HG03280 (cell line): ENCODE results near the gene TOR1B.
A peak's percentile ranks its signal among the peaks of the same experiment; 100 is the strongest.
"Not testable (repeated sequence)": the region's sequence is repeated elsewhere in the genome, so short reads cannot be mapped to it uniquely, and the experiment has no call there.

ENCODE experiments used
- ATAC-seq: cut with Tn5 transposase; IDR thresholded peaks from one replicate; pipeline ENCODE4 v1.9.1; 2021; ENCODE audit warnings: mild to moderate bottlenecking, moderate library complexity; ENCODE audit not compliant: unreplicated experiment

Gene TOR1B, protein sequence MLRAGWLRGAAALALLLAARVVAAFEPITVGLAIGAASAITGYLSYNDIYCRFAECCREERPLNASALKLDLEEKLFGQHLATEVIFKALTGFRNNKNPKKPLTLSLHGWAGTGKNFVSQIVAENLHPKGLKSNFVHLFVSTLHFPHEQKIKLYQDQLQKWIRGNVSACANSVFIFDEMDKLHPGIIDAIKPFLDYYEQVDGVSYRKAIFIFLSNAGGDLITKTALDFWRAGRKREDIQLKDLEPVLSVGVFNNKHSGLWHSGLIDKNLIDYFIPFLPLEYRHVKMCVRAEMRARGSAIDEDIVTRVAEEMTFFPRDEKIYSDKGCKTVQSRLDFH

DNA sequence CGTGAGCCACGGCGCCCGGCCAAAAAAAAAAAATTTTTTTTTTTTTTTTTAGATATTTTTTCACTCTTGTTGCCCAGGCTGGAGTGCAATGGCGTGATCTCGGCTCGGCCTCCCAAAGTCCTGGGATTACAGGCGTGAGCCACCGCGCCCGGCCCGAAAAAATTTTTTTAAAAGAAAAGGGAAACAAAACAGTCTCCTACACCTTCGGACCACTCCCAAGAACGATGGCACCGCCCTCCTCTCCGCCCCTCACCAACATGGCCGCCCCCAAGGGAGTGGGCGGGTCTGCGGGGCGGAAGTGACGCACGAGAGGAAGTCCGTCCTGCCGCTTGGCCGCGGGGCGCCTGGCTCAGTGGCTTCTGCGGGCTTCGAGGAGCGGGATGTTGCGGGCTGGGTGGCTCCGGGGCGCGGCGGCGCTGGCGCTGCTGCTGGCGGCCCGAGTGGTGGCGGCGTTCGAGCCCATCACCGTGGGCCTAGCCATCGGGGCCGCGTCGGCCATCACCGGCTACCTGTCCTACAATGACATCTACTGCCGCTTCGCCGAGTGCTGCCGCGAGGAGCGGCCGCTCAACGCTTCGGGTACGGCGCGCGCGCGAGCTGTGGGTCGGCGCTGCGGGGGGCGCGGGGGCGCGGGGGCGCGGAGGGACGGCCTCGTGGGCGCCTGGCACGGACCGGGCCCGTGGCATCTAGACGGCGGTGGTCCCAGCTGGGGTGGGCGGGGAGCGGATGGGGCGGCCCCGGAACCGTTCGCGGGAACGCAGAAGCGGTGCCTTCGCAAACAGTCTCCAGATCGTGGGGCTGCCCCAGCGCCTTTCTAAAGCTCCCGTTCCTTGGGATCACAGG, at the start of gene TOR1B:
TOR1B (plus strand) TSS at position 352 of the 843 bp plus-strand sequence; CDS start at position 381, 29 bp downstream.
- ATAC-seq, result peak; percentile 93

DNA sequence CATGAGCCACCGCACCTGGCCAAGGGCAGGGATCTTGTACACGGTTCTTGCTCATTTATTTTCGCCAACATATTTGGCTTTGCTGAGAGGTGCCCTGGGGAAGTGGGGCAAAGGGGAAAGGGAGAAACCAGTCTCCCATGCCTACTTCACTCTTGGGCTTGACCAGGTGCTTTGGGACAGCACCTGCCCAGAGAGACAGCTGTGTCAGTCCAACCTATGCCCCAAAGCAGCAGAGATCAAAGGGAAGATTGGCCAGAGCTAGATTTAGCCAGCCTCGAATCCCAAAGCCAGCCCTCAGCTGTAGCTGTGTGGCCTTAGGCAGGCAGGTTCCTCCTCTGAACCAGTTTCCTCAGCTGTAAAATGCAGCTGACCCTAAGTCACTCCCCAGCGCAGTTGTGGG, 47.8 kb upstream of the TOR1B start:
- no peak for ATAC-seq

DNA sequence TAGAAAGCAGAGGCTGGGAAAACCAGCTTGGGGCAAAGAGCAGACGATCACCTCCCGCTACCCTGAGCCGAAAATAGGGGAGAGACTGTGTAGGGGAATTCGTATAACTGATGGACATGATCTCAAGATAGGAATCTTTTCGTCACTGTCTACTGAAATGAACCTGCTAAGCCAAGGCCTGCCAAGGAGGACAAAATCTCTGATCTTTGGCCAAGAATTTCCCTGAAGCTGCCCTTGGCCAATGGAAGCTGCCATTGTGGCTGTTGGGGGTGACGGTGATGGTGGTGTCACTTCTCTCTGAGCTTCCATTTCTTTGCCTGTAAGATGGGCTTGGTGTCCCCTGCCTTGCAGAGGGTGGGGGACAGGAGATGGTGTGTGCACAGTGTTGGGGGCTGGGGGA, 46.8 kb upstream of the TOR1B start:
- no peak for ATAC-seq

DNA sequence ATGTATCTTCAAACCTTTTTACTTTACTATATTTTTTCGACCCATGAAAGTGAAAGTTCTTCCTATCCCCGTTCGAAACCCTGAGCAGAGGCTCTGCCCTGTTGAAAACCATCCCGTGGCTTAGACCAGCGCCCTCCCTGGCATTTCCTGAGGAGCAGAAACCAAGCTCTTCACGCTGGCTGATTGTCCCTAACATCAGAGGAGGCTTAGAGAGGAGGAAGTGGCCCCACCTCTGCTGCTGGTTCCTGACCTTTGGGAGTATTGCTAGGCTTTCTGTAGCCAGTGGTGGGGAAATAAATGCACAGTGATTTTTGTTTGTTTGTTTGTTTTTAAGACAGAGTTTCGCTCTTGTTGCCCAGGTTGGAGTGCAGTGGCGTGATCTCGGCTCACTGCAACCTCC, 45.9 kb upstream of the TOR1B start:
- no peak for ATAC-seq

DNA sequence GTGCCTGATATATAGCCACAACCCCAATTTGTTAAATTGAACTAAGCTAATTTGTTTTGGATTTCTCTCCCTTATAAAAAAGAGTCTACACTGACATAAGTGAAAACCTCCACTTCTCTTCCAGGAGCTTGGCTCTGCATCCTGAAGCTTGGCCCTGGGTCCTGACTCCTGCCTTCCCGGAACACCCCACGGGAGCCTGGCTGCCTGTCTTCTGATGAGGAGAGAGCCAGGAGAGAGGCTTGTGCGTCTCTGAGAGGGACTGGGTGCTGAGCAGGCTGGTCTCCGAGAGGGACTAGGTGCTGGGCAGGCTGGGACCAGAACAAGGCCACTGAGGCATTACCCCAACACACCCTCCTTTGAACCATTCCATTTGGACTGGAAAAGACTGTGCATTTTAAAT, 43.7 kb upstream of the TOR1B start:
- no peak for ATAC-seq

DNA sequence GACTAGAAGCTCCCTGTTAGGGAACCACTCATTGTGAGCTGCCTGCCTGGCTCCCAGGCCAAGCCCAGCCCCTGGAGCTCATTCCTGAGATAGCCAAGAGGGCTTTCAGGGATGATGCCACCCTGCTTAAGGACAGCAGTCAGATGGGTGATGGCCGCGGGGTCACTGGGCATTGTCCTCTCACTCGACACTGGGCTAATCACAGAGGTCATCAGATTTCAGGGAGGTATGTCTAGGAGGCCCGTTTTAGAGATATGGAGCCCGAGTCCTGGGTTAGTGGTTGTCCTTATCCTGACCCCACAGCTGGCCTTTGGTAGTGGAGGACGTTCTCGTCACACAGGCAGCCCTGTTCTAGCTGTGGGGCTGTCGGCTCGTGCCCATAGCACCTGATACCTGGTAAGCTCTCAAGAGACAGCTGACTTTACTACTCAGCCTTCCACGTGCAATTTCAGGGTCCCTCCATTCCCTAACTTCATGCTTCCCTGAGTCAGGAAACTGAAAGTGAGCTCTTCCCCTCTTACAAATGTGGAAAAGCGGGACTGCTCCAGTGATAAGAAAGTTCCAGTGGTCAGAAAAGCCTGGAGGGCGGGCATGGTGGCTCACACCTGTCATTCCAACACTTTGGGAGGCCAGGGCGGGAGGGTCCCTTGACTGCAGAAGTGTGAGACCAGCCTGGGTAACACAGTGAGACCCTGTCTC, 43.0 kb upstream of the TOR1B start:
- ATAC-seq, result no peak

DNA sequence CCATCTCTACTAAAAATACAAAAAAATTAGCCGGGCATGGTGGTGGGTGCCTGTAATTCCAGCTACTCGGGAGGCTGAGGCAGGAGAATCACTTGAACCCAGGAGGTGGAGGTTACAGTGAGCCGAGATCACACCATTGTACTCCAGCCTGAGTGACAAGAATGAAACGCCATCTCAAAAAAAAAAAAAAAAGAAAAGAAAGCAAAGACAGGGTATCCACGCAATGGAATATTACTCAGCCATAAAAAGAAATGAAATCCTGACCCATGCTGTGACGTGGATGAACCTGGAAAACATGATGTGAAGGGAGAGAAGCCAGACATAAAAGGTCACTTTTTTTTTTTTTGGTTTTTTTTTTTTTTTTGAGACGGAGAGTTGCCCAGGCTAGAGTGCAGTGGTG, 42.2 kb upstream of the TOR1B start:
- ATAC-seq, result not testable (repeated sequence)

DNA sequence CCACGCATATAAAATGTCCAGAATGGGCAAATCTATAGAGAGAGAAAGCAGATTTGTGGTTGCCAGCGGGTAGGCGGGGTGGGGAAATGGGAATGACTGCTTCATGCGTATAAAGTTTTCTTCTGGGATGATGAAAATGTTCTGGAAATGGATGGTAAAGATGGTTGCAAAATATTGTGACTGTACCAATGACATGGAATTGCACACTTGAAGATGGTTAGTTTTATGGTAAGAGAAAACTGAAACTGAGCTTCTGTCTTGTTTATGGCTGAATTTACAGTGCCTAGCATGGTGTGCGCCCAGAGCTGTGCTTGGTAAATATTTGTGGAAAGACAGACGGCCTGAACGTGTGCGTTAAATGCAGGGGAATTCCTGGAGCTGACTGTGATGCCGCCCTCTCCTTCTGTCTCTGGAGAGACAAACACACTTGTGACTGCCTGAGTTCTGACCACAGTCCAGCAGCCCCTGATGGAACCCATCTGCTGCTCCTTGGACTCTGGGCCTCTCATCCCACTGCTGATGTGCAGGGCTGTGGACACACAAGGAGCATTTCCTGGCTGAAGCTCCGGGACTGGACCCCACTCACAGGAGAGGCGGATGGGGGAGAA, 41.6 kb upstream of the TOR1B start:
- no peak for ATAC-seq

DNA sequence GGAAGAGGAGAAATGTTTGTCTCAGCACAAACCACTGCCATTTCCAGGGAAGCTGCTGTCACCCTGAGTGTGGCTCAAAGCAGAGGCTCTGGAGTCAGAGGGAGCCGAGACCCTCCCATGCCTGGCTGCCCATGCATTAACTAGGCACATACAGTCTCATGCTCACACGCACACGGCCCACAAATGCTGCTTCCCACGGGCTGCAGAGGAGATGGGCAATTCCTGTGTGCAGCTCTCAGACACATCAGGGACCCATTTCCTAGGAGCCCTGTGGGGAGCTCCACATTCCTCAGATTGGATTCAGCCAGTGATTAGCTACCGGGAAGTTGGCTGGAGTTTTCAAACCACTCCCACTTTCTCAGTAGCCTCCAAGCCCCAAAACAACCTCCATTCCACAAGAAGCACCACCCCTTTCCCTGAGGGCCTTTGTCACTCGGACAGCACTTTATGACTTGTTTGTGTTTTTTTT, 41.0 kb upstream of the TOR1B start:
- no peak for ATAC-seq

DNA sequence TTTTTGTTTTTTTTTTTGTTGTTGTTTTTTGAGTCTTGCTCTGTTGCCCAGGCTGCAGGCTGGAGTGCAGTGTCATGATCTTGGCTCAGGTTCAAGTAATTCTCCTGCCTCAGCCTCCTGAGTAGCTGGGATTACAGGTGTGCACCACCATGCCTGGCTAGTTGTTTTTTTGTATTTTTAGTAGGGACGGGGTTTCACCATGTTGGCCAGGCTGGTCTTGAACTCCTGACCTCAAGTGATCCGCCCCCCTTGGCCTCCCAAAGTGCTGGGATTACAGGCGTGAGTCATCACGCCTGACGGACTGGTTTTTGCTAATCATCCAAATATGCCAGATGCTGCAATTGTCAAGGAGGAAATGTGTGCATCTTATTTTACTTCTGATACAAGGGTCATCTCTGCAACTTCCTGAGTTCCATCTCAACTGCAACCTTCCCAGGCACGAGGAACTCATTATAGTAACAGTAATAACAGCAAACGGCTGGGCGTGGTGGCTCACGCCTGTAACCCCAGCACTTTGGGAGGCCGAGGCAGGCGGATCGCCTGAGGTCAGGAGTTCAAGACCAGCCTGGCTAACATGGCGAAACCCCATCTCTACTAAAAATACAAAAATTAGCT, 40.5 kb upstream of the TOR1B start:
- ATAC-seq, result not testable (repeated sequence)

DNA sequence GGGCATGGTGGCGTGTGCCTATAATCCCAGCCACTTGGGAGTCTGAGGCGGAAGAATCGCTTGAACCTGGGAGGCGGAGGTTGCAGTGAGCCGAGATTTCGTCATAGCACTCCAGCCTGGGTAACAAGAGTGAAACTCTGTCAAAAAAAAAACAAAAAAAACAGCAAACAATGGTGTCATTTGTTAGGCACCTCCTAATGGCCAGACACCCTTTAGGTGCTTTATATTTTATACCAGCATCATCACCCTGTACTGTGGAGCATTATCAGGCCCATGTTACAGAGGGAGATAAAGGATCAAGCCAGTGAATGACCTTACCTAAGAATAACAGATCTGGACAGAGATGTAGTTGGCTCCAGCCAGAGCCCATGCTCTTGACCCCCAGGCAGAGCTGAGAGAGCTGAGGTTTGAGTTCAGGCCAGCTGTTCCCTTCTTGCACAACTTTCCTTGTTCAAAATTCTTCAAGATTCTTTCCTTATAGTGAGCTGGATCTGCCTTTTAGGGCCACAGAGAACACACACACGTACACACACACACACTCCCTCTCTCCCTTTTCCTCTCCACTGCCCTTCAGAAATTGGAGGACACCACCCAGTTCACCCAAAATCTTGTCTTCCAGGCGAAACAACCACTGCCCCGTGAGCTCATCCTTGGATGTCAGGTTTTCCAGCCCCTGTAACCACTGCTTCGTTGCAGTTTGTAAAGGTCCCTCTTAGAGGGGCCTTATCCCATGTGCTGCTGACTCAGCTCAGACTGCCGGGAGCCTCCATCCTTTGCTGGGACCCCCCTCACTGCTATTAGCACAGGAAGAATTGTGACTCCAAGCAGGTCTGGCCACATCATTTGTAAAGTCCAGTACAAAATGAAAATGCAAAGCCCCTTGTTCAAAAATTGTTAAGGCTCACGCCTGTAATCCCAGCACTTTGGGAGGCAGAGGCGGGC, 39.7 kb upstream of the TOR1B start:
- no peak for ATAC-seq

DNA sequence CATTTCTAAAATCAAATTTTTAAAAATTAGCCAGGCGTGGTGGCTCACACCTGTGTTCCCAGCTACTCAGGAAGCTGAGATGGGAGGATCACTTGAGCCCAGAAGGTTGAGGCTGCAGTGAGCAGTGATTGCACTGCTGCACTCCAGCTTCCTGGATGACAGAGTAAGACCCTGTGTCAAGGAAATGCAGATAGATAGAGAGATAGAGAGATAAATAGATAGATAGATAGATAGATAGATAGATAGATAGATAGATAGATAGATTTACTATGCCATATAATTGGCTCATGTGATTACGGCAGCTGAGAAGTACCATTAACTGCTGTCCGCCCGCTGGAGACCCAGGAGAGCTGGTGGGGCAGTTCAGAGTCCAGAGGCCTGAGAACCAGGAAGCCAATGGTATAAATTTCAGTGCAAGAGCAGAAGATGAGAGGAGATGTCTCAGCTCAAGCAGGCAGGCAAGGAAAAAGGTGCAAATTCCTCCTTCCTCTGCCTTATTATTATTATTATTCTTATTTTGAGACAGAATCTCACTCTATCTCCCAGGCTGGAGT, 37.1 kb upstream of the TOR1B start:
- no peak for ATAC-seq

DNA sequence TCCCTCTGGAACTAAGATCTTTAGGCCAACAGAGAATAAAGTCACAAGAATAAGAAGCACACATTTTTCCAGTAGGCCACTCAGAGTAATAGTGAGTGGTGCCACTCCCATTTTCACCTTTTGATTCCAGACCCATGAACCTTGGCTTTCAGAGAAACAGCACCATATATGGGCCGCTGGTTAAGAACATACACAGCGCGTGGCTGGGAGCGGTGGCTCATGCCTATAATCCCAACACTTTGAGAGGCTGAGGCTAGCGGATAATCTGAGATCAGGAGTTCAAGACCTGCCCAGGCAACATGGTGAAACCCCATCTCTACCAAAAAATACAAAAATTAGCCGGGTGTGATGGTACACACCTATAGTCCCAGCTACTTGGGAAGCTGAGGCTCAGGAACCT, 34.5 kb upstream of the TOR1B start:
- no peak for ATAC-seq

DNA sequence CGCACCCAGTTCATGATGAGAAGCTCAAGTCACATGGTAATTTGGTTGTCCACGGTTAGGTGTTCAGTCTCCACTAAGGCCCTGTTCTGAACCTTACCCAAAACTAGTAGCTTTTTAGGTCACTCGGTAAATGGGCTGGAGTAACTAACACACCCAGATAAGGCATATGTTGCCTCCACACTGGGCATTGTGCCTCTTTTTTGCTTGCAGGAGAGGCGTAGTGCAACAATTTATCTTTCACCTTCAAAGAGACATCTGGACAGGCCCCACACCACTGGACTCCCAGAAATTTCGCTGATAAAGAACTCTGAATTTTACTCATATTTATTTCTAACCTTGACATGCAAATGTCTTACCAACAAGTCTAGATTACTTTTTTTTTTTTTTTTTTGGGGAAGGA, 33.3 kb upstream of the TOR1B start:
- ATAC-seq, result no peak

DNA sequence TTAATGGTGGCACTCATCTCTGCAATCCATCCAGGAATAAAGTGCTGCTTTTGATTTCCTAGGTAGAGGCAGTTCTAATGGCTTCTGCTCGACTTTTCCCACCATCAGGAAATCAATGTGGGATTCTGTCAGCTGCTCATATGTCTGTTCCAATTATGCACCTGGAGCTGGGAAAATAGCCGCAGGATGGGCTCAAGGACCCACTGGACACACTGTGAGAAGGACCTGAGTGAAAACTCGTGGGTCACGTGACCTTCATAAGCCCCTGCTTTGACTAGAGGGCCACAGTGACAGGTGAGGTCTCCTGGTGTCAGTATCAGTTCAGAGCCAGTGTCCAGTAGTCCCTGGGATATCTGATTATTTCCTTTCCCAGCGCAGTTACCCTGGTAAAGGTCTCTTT, 32.2 kb upstream of the TOR1B start:
- no peak for ATAC-seq

DNA sequence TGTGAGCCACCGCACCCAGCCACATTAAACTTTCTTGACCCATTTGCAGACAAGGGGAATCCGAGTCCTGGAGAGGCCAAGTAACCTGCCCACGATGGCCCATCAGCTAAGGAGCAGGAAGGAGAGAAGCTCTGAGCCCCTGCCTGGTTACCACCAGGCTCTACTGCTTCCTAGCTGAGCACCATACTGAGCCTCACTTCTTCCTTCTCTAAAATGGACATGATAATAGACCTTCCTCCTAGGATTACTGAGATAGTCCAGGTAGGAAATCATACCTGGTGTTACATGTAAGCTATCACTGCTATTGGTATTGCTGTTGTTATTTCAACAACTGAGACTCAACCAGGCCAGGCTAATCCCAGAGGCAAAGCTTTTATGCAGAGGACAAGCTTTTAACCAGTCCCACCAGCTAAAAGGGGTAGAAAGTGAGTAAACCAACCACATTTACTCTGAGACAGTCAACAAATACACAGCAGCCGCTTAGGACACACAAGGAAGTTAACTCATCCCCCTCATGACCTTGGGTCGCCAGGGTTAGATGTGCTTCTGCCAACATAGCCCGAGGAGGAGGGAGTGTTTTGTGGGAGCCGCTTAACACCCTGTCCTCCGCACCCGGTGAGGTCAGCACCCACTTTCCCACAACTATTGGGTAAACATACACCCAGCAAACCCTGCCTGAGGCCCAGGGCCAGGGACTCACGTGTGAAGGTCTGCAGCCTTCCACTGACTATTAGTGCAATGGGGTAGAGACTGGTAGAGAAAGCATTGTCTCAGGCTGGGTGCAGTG, 29.5 kb upstream of the TOR1B start:
- ATAC-seq, result no peak

DNA sequence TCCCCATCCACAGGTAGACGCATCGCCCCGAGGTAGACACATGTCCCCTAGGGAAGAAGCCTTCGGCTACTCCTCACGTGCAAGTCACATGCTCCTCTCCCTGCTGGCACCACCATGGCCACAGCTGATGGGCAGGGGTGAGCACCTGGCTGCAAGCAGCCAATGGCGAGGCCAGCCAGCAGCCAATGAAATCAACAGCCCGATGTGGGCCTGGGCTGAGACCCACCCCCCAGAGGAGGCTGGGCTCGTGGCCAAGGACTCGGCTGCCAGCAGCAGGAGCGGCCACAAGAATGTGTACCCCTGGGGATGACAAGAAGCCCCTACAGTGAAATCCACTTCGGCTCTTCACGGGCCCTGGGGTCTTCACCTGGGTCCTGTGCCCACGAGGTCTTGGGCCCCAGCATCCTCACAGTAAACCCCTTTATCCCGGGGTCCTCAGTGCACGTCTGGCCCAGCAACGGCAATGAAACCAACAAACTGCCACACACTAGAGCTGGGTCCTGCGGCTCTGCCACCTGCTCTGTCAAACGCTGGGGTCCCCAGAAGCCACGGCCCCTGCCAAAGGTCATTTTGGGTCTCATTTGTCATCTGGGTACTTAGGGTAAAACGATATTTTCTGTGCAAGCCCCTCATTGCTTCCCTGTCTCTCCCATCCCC, 28.1 kb upstream of the TOR1B start:
- ATAC-seq, result no peak

DNA sequence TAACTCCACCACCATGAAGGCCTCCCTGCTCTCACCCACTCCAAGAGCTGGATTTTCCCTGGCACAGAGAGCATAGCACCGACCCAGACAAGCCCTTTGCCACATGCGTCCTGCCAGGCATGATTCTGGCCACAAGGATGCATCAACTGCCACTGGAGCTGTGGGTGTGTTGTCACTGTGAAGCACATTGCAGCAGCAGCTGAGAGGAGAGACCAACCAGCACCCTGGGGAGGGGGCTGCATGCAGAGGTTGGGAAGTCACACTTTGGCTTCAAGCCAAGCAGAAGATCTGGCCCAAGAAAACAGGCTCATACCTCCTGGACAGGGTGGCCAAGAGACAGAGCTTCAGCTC, 27.6 kb upstream of the TOR1B start:
- no peak for ATAC-seq
